Measurements from ENCODE around the gene TMIE. TPM values are rescaled to one million over a fixed set of nuclear protein-coding genes. Genes with fewer than 3 reads are reported as not detected.
"Not testable (repeated sequence)": the region's sequence is repeated elsewhere in the genome, so short reads cannot be mapped to it uniquely, and the experiment has no call there.

TMIE gene
- polyA plus RNA-seq, 3 donors, result not detected

- Histone ChIP-seq H3K9me3 (replicated peaks in 1 of 2; ENCODE audit: control insufficient read depth in 1 of 2, insufficient read depth in 1 of 2, low read length in 2 of 2) (no peaks in the 10 kb centered on the region), H3K9ac (ENCODE audit: insufficient read depth, low read length, poor library complexity, severe bottlenecking) (no peak overlapping the region), H4K20me1 (ENCODE audit: insufficient read depth, low read length) (no peaks in the 10 kb centered on the region), H3K79me2 (ENCODE audit: insufficient read depth, low read length) (no peaks in the 10 kb centered on the region), H2AFZ (ENCODE audit: insufficient read depth, low read depth, low read length, poor library complexity, severe bottlenecking) (no peak overlapping the region), H3K4me3 (replicated peaks in 1 of 3; ENCODE audit: low read depth in 2 of 3, low read length in 3 of 3) (no peak overlapping the region), H3K36me3 (replicated peaks in 1 of 2; ENCODE audit: control insufficient read depth in 1 of 2, insufficient read depth in 2 of 2, low read length in 2 of 2) (no peaks in the 10 kb centered on the region), H3K27ac (ENCODE audit: low read depth in 1 of 2, low read length in 2 of 2) (no peak overlapping the region), H3K4me1 (ENCODE audit: control insufficient read depth in 1 of 2, insufficient read depth in 2 of 2, low read length in 2 of 2) (no peaks in the 10 kb centered on the region), H3K4me2 (replicated peaks; ENCODE audit: extremely low read depth, low read length, poor library complexity, severe bottlenecking) (no peak overlapping the region), H3K27me3 (ENCODE audit: control insufficient read depth in 2 of 2, insufficient read depth in 2 of 2, low read length in 2 of 2) (no peaks in the 10 kb centered on the region)
- no peak for DNase-seq
- 97% methylated on average over 4 of the region's 4 CpGs for WGBS (ENCODE audit: insufficient coverage)
- intact Hi-C loops (cut with micrococcal nuclease), result no loop called here
- Mint-ChIP-seq H3K4me3 (no peak overlapping the region), H3K4me1 (no peaks in the 10 kb centered on the region), H3K36me3 (no peaks in the 10 kb centered on the region), H3K27me3 (ENCODE audit: low read depth in 3 of 3) (peaks cover 3 to 6% (median 5%) of the 10 kb centered on the region in 3 donors), H3K9me3 (peaks cover 0 to 3% (median 2%) of the 10 kb centered on the region in 7 donors), H3K27ac (no peak overlapping the region)
- no peak for TF ChIP-seq CTCF (IDR thresholded peaks at IDR 0.05)
Observed at GRCh38 chr3:46737329-46737731, 36.1 kb downstream of the TMIE start.

DNA sequence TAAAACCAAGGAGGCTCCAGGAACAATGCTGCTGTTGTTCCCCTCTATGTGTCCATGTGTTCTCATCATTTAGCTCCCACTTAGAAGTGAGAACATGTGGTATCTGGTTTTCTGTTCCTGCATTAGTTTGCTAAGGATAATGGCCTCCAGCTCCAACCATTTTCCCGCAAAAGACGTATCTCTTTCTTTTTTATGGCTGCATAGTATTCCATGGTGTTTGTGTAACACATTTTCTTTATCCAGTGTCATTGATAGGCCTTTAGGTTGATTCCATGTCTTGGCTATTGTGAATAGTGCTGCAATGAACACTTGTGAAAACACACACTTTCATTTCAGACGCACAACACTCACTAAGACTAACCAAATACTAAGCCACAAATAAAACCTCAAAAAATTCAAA is 38.4 kb downstream of the TMIE start:
- intact Hi-C loops (cut with micrococcal nuclease); H3K4me2 ChIP-seq (replicated peaks; ENCODE audit: extremely low read depth, low read length, poor library complexity, severe bottlenecking); H3K9me3 ChIP-seq (replicated peaks in 1 of 2; ENCODE audit: control insufficient read depth in 1 of 2, insufficient read depth in 1 of 2, low read length in 2 of 2); DNase-seq; H3K4me3 Mint-ChIP-seq; H3K79me2 ChIP-seq (ENCODE audit: insufficient read depth, low read length); H3K27me3 Mint-ChIP-seq (ENCODE audit: low read depth in 3 of 3); H3K4me3 ChIP-seq (replicated peaks in 1 of 3; ENCODE audit: low read depth in 2 of 3, low read length in 3 of 3); H3K9ac ChIP-seq (ENCODE audit: insufficient read depth, low read length, poor library complexity, severe bottlenecking); H3K27ac Mint-ChIP-seq; H3K9me3 Mint-ChIP-seq; H4K20me1 ChIP-seq (ENCODE audit: insufficient read depth, low read length); H3K27me3 ChIP-seq (ENCODE audit: control insufficient read depth in 2 of 2, insufficient read depth in 2 of 2, low read length in 2 of 2); H3K36me3 ChIP-seq (replicated peaks in 1 of 2; ENCODE audit: control insufficient read depth in 1 of 2, insufficient read depth in 2 of 2, low read length in 2 of 2); H3K4me1 ChIP-seq (ENCODE audit: control insufficient read depth in 1 of 2, insufficient read depth in 2 of 2, low read length in 2 of 2); H3K4me1 Mint-ChIP-seq; H3K36me3 Mint-ChIP-seq; H2AFZ ChIP-seq (ENCODE audit: insufficient read depth, low read depth, low read length, poor library complexity, severe bottlenecking); H3K27ac ChIP-seq (ENCODE audit: low read depth in 1 of 2, low read length in 2 of 2): not testable (repeated sequence)
- no CpG with 5 or more reads among the region's 3 CpGs for WGBS (ENCODE audit: insufficient coverage)
